HCT116 (cell line): ENCODE data around the gene TCEANC. TPM values are rescaled to one million over a fixed set of nuclear protein-coding genes. Genes with fewer than 3 reads are reported as not detected.

Source experiments
- ATAC-seq: fragments of 200-7000 bp; cut with Tn5 transposase; 2 replicates; pipeline ENCODE4 v1.9.1; 2020; ENCODE audit warnings: mild to moderate bottlenecking, moderate library complexity
- BruUV-seq: library from RNA; stranded (reverse); fragments of 400-500 nt; replicated peaks from 2 replicates; lab custom pipeline; 2021; lab: Mats Ljungman, UMichigan
- CTCF ChIA-PET: fragments of 300-600 bp; sonication (Branson Sonifier 250); formaldehyde crosslinking; loops from one replicate; lab custom pipeline; 2021; ENCODE audit warnings: antibody characterized with exemption; lab: Charles Lee
- POLR2A ChIA-PET: fragments of 300-600, 350-600 bp; sonication (Branson Sonifier 250); formaldehyde crosslinking; loops from one replicate; lab custom pipeline; 2021; ENCODE audit warnings: antibody characterized with exemption; lab: Charles Lee
- RAD21 ChIA-PET, 2 experiments: fragments of 300-600 bp; sonication (Branson Sonifier 250); formaldehyde crosslinking; loops; one replicate each; lab custom pipeline; 2023; ENCODE audit warnings: low total read pairs in 2 of 2; ENCODE audit not compliant: uncharacterized antibody in 2 of 2, unreplicated experiment in 2 of 2, low non-redundant PET in 1 of 2; lab: Charles Lee
- DNase-seq: peaks from one replicate; pipeline ENCODE4 v3.0.0-alpha.2; 2010; ENCODE audit warnings: low read depth, low spot score
- H2AFZ ChIP-seq: fragments of 200-600 bp; shearing (Covaris generic), sonication (generic); 2 replicates; pipeline ENCODE4 v1.6.1; 2017; ENCODE audit warnings: low read depth, mixed run types, mixed read lengths, antibody characterized with exemption, low read length; ENCODE audit not compliant: poor library complexity, severe bottlenecking
- H3K27ac ChIP-seq: 2 replicates; pipeline ENCODE4 v1.5.1; 2012; ENCODE audit warnings: low read depth, low read length
- H3K27me3 ChIP-seq: fragments of 200-600 bp; sonication (generic); 2 replicates; pipeline ENCODE4 v1.6.1; 2016; ENCODE audit warnings: mixed run types, low read length, mixed read lengths; ENCODE audit not compliant: insufficient read depth
- H3K36me3 ChIP-seq, 2 experiments: fragments of 200-500 bp in 1 of 2; fragments of 200-600 bp in 1 of 2; sonication (Bioruptor generic) in 1 of 2; sonication (generic) in 1 of 2; 2 replicates each; pipeline versions ENCODE4 v1.5.1 to v1.6.1; 2014 to 2016; ENCODE audit warnings: low read length in 2 of 2, inconsistent platforms in 1 of 2, mixed read lengths in 1 of 2, mixed run types in 1 of 2; ENCODE audit not compliant: insufficient read depth in 2 of 2, control insufficient read depth in 1 of 2
- H3K4me1 ChIP-seq, 2 experiments: fragments of 200-600 bp in 1 of 2; sonication (generic) in 1 of 2; 2 replicates each; pipeline versions ENCODE4 v1.5.1 to v1.6.1; 2012 to 2017; ENCODE audit warnings: low read length in 2 of 2, inconsistent platforms in 1 of 2, mild to moderate bottlenecking in 1 of 2, mixed read lengths in 1 of 2, mixed run types in 1 of 2, moderate library complexity in 1 of 2; ENCODE audit not compliant: insufficient read depth in 2 of 2, control insufficient read depth in 1 of 2
- H3K4me2 ChIP-seq: fragments of 200-600 bp; sonication (generic); 2 replicates; pipeline ENCODE4 v1.6.1; 2017; ENCODE audit warnings: mixed run types, low read length, mixed read lengths
- H3K4me3 ChIP-seq, 2 experiments: fragments of 200-600 bp in 1 of 2; sonication (generic) in 1 of 2; replicated peaks in 1 of 2; 2 replicates each; pipeline ENCODE4 v1.5.1; 2011 to 2016; ENCODE audit warnings: low read length in 2 of 2, control low read depth in 1 of 2, low read depth in 1 of 2, mild to moderate bottlenecking in 1 of 2, mixed read lengths in 1 of 2, mixed run types in 1 of 2
- H3K79me2 ChIP-seq: fragments of 200-600 bp; sonication (generic); 2 replicates; pipeline ENCODE4 v1.6.1; 2017; ENCODE audit warnings: mild to moderate bottlenecking, mixed run types, low read length, moderate library complexity, mixed read lengths; ENCODE audit not compliant: insufficient read depth
- H3K9ac ChIP-seq: fragments of 200-600 bp; sonication (generic); 2 replicates; pipeline ENCODE4 v1.6.1; 2016; ENCODE audit warnings: low read length, mixed read lengths
- H3K9me2 ChIP-seq: fragments of 200-600 bp; sonication (generic), shearing (Covaris generic); 2 replicates; pipeline ENCODE4 v1.6.1; 2017; ENCODE audit warnings: mixed run types, mild to moderate bottlenecking, moderate library complexity; ENCODE audit not compliant: insufficient read depth
- H3K9me3 ChIP-seq, 2 experiments: fragments of 200-500 bp in 1 of 2; fragments of 200-600 bp in 1 of 2; sonication (Bioruptor generic) in 1 of 2; sonication (generic) in 1 of 2; 2 replicates each; pipeline ENCODE4 v1.6.1; 2014 to 2017; ENCODE audit warnings: low read length in 2 of 2, mixed read lengths in 2 of 2, inconsistent platforms in 1 of 2, low read depth in 1 of 2, mild to moderate bottlenecking in 1 of 2, mixed run types in 1 of 2, moderate library complexity in 1 of 2; ENCODE audit not compliant: control insufficient read depth in 1 of 2, insufficient read depth in 1 of 2
- H4K20me1 ChIP-seq: fragments of 200-600 bp; sonication (generic), shearing (Covaris generic); 2 replicates; pipeline ENCODE4 v1.6.1; 2017; ENCODE audit warnings: mixed run types, mild to moderate bottlenecking, moderate library complexity; ENCODE audit not compliant: insufficient read depth
- ATF3 ChIP-seq: IDR thresholded peaks from 2 replicates; pipeline ENCODE4 v1.6.1; 2012
- CEBPB ChIP-seq: IDR thresholded peaks from 2 replicates; pipeline ENCODE4 v1.6.1; 2012; ENCODE audit warnings: low read depth
- CTCF ChIP-seq, 3 experiments: fragments of 200-600 bp in 1 of 3; sonication (generic) in 1 of 3; IDR thresholded peaks in 2 of 3; conservative IDR thresholded peaks in 1 of 3; 2 replicates each; pipeline ENCODE4 v1.5.1; 2012 to 2017; ENCODE audit warnings: low read depth in 2 of 3, low read length in 2 of 3, antibody characterized with exemption in 1 of 3, borderline replicate concordance in 1 of 3, control low read depth in 1 of 3, mild to moderate bottlenecking in 1 of 3, mixed read lengths in 1 of 3, mixed run types in 1 of 3, moderate library complexity in 1 of 3; ENCODE audit not compliant: insufficient read depth in 1 of 3
- ELF1 ChIP-seq: IDR thresholded peaks from 2 replicates; pipeline ENCODE4 v1.6.1; 2012; ENCODE audit warnings: low read depth, borderline replicate concordance
- EZH2 ChIP-seq: fragments of 200-600 bp; sonication (generic); IDR thresholded peaks from 2 replicates; pipeline ENCODE4 v1.6.1; 2017; ENCODE audit warnings: antibody characterized with exemption, mixed run types
- FOSL1 ChIP-seq: IDR thresholded peaks from 2 replicates; pipeline ENCODE4 v1.6.1; 2012; ENCODE audit warnings: low read depth
- JUND ChIP-seq: IDR thresholded peaks from 2 replicates; pipeline ENCODE4 v1.6.1; 2012
- MAX ChIP-seq: IDR thresholded peaks from 2 replicates; pipeline ENCODE4 v1.6.1; 2012
- POLR2A ChIP-seq: IDR thresholded peaks from 2 replicates; pipeline ENCODE4 v1.7.0; 2011; ENCODE audit warnings: borderline replicate concordance; ENCODE audit not compliant: insufficient read depth, insufficient read length; ENCODE audit errors: extremely low read depth
- POLR2AphosphoS5 ChIP-seq: IDR thresholded peaks from 2 replicates; pipeline ENCODE4 v1.6.1; 2011; ENCODE audit warnings: mild to moderate bottlenecking, low read depth, low read length, moderate library complexity
- RAD21 ChIP-seq: IDR thresholded peaks from 2 replicates; pipeline ENCODE4 v1.6.1; 2012; ENCODE audit warnings: low read depth, mild to moderate bottlenecking
- REST ChIP-seq: IDR thresholded peaks from 2 replicates; pipeline ENCODE4 v1.6.1; 2012; ENCODE audit warnings: low read depth
- SIN3A ChIP-seq: IDR thresholded peaks from 2 replicates; pipeline ENCODE4 v1.6.1; 2012; ENCODE audit warnings: low read depth
- SP1 ChIP-seq: IDR thresholded peaks from 2 replicates; pipeline ENCODE4 v1.6.1; 2012; ENCODE audit warnings: low read depth
- SRF ChIP-seq: IDR thresholded peaks from 2 replicates; pipeline ENCODE4 v1.6.1; 2012; ENCODE audit warnings: low read depth
- TCF7L2 ChIP-seq: IDR thresholded peaks from 2 replicates; pipeline ENCODE4 v1.7.0; 2011; ENCODE audit warnings: borderline replicate concordance, inconsistent platforms; ENCODE audit not compliant: insufficient read depth, insufficient read length; ENCODE audit errors: extremely low read depth
- YY1 ChIP-seq: IDR thresholded peaks from 2 replicates; pipeline ENCODE4 v1.6.1; 2011; ENCODE audit warnings: low read length, low read depth, moderate library complexity, mild to moderate bottlenecking; ENCODE audit not compliant: insufficient replicate concordance; ENCODE audit errors: extremely low read depth
- ZBTB33 ChIP-seq: IDR thresholded peaks from 2 replicates; pipeline ENCODE4 v1.6.1; 2011; ENCODE audit warnings: mild to moderate bottlenecking, low read length, moderate library complexity; ENCODE audit not compliant: insufficient replicate concordance; ENCODE audit errors: extremely low read depth
- ZFX ChIP-seq: fragments of 450-650 bp; IDR thresholded peaks from 2 replicates; pipeline ENCODE4 v1.6.1; 2017
- ZNF274 ChIP-seq: fragments of 200-500 bp; sonication (Bioruptor generic); IDR thresholded peaks from 2 replicates; pipeline ENCODE4 v1.6.1; 2014; ENCODE audit warnings: mild to moderate bottlenecking, low read depth, low read length, inconsistent platforms
- intact Hi-C: fragments of 100-400 bp; cut with micrococcal nuclease; formaldehyde crosslinking; loops from 2 replicates; pipeline ENCODE4 v1.10.0; 2022
- total RNA-seq: library from RNA; stranded (reverse); gene quantifications from one replicate; pipeline ENCODE4 v1.2.1, GENCODE V29; 2021; ENCODE audit not compliant: unreplicated experiment

The TCEANC gene
- total RNA-seq, 1 experiment from 2014 or later: 1.2 TPM

- H3K9ac ChIP-seq: no peak overlapping the region
- H3K27me3 ChIP-seq: no peaks in the 10 kb centered on the region
- peak; percentile 57 for DNase-seq
- H2AFZ ChIP-seq: peak overlapping the region; percentile 90
- no TSS peak for BruUV-seq
- ChIA-PET POLR2A (no interaction called here), CTCF (interaction anchor here (3.5 kb wide), 1 partner anchor 140 kb away, joined by 43 read pairs; no protein-coding TSS in a partner anchor), RAD21 (no interaction called here)
- no peaks in the 10 kb centered on the region for H3K9me3 ChIP-seq
- H3K4me3 ChIP-seq: no peak overlapping the region
- H3K4me1 ChIP-seq: peaks cover 7 to 20% of the 10 kb centered on the region in 2 experiments; a peak in 3 of 4 replicates
- H4K20me1 ChIP-seq: no peaks in the 10 kb centered on the region
- H3K9me2 ChIP-seq: no peaks in the 10 kb centered on the region
- ATAC-seq: peak; percentile 74
- no peaks in the 10 kb centered on the region for H3K79me2 ChIP-seq
- no peaks in the 10 kb centered on the region for H3K36me3 ChIP-seq
- peak overlapping the region; percentile 51 for H3K4me2 ChIP-seq
- intact Hi-C loops: loop anchor here (10.0 kb wide), 1 partner anchor 703 kb away; no protein-coding TSS in a partner anchor
- no peak overlapping the region for H3K27ac ChIP-seq
- peak; percentile 15; the same call in 1 of the 2 replicates for TF ChIP-seq CEBPB
- no peak for TF ChIP-seq SRF
- TF ChIP-seq FOSL1: peak; percentile 59
- TF ChIP-seq CTCF (IDR thresholded peaks at IDR 0.05 in 2 of 3, conservative IDR thresholded peaks at IDR 0.05 in 1 of 3; ENCODE audit: borderline replicate concordance in 1 of 3, insufficient read depth in 1 of 3, low read depth in 2 of 3, low read length in 2 of 3): no peak
- TF ChIP-seq REST: no peak
- no peak for TF ChIP-seq ZBTB33
- peak; percentile 70 for TF ChIP-seq MAX
- no peak for TF ChIP-seq YY1
- TF ChIP-seq SP1: peak; percentile 44
- TF ChIP-seq POLR2A: no peak
- no peak for TF ChIP-seq RAD21
- TF ChIP-seq ELF1: no peak
- TF ChIP-seq SIN3A: peak; percentile 56
- no peak for TF ChIP-seq ATF3
- TF ChIP-seq EZH2: no peak
- no peak for TF ChIP-seq ZNF274
- peak; percentile 85 for TF ChIP-seq TCF7L2
- TF ChIP-seq JUND: peak; percentile 53
- no peak for TF ChIP-seq ZFX
- 0 out of 2 replicates have a peak, but pooled peaks have one; percentile 22 for TF ChIP-seq POLR2AphosphoS5
Measured at GRCh38 chrX:13647709-13648212, 5.2 kb upstream of the TCEANC start.
